Panc1 (cell line): ENCODE results near the gene ABT1.

Source experiments
- CTCF ChIP-seq: fragments of 450-650 bp; IDR thresholded peaks from 2 replicates; pipeline ENCODE4 v1.5.1; 2017; ENCODE audit warnings: mild to moderate bottlenecking
- POLR2AphosphoS5 ChIP-seq: IDR thresholded peaks from 2 replicates; pipeline ENCODE4 v1.6.1; 2012; ENCODE audit warnings: mild to moderate bottlenecking, low read depth, low read length, moderate library complexity
- TF ChIP-seq, protein P1 (sequence below), 2 experiments: IDR thresholded peaks; 2 replicates each; pipeline ENCODE4 v1.6.1; 2011 to 2012; ENCODE audit warnings: low read depth in 2 of 2, control low read depth in 1 of 2, low read length in 1 of 2, mild to moderate bottlenecking in 1 of 2, moderate library complexity in 1 of 2; ENCODE audit not compliant: insufficient read depth in 1 of 2

DNA sequence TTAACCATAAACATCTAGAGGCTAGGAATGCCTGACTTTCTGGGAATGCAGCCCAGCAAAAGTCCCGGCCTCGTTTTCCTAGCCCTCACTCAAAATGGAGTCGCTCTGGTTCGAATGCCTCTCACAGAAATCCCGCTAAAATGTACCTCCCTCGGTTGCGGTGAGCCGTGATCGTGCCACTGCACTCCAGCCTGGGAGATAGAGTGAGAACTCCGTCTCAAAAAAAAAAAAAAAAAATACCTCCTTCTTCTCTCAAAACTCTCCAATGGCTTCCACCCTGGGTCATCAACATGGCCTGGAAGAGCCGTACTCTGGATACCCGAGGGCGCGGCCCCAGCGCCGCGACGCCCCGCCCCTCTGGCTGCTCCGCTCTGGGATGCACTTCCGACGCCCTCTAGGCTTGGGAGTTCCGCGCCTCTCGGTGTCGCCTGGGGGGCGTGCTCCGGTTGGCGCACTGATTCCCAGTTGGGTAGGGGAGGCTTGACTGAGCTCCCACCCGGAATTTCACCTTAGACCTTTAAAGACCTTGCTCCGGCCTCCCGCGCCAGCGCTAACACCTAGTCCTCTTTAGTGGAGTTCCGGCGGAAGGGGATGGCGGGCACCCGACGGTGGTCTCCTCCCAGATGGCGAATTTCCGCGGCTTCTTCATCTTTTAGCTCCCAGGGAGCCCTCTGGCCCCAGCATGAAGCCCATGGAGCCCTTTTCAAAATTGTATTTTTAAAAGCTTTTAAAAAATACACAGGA lies 46.3 kb upstream of the ABT1 start:
- TF ChIP-seq, protein P1, sequence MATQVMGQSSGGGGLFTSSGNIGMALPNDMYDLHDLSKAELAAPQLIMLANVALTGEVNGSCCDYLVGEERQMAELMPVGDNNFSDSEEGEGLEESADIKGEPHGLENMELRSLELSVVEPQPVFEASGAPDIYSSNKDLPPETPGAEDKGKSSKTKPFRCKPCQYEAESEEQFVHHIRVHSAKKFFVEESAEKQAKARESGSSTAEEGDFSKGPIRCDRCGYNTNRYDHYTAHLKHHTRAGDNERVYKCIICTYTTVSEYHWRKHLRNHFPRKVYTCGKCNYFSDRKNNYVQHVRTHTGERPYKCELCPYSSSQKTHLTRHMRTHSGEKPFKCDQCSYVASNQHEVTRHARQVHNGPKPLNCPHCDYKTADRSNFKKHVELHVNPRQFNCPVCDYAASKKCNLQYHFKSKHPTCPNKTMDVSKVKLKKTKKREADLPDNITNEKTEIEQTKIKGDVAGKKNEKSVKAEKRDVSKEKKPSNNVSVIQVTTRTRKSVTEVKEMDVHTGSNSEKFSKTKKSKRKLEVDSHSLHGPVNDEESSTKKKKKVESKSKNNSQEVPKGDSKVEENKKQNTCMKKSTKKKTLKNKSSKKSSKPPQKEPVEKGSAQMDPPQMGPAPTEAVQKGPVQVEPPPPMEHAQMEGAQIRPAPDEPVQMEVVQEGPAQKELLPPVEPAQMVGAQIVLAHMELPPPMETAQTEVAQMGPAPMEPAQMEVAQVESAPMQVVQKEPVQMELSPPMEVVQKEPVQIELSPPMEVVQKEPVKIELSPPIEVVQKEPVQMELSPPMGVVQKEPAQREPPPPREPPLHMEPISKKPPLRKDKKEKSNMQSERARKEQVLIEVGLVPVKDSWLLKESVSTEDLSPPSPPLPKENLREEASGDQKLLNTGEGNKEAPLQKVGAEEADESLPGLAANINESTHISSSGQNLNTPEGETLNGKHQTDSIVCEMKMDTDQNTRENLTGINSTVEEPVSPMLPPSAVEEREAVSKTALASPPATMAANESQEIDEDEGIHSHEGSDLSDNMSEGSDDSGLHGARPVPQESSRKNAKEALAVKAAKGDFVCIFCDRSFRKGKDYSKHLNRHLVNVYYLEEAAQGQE (IDR thresholded peaks at IDR 0.05; ENCODE audit: insufficient read depth in 1 of 2, low read depth in 2 of 2, low read length in 1 of 2) = no peak
- peak; percentile 27 for TF ChIP-seq CTCF
- TF ChIP-seq POLR2AphosphoS5 = peak; percentile 43; the same call in 1 of the 2 replicates
